ENCODE results near the gene GAN. TPM values are rescaled to one million over a fixed set of nuclear protein-coding genes. Genes with fewer than 3 reads are reported as not detected.

Gene GAN
- total RNA-seq, 1 donor from 2014 or later = 2.6 TPM

DNA sequence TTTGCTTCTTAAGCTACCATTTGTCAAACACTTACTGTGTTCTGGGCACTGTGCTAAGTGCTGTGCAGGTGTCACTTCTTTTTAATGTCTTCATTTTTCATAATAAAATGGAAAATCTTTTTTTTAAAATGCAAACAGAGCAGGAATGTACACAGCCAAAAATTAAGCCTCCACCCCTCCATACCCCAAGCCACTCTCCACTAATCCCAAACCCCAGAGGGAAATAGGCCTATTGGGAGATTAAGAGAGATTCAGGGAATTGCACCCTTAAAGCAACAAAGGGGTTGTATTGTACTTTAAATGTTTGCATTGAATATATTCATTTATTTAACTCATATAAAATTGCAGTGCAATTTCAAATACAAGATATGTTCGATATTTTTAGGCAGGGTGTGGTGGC lies 28.6 kb upstream of the GAN start:
- intact Hi-C loops (cut with DNase I) = no loop called here
- Histone ChIP-seq H3K36me3 (no peaks in the 10 kb centered on the region), H3K4me1 (no peaks in the 10 kb centered on the region), H3K9me3 (no peaks in the 10 kb centered on the region), H3K4me3 (no peak overlapping the region), H3K27ac (no peak overlapping the region), H3K27me3 (no peaks in the 10 kb centered on the region)
- no peak for DNase-seq (ENCODE audit: low spot score in 2 of 2)
- TF ChIP-seq, protein P1, sequence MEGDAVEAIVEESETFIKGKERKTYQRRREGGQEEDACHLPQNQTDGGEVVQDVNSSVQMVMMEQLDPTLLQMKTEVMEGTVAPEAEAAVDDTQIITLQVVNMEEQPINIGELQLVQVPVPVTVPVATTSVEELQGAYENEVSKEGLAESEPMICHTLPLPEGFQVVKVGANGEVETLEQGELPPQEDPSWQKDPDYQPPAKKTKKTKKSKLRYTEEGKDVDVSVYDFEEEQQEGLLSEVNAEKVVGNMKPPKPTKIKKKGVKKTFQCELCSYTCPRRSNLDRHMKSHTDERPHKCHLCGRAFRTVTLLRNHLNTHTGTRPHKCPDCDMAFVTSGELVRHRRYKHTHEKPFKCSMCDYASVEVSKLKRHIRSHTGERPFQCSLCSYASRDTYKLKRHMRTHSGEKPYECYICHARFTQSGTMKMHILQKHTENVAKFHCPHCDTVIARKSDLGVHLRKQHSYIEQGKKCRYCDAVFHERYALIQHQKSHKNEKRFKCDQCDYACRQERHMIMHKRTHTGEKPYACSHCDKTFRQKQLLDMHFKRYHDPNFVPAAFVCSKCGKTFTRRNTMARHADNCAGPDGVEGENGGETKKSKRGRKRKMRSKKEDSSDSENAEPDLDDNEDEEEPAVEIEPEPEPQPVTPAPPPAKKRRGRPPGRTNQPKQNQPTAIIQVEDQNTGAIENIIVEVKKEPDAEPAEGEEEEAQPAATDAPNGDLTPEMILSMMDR (IDR thresholded peaks at IDR 0.05) = no peak

DNA sequence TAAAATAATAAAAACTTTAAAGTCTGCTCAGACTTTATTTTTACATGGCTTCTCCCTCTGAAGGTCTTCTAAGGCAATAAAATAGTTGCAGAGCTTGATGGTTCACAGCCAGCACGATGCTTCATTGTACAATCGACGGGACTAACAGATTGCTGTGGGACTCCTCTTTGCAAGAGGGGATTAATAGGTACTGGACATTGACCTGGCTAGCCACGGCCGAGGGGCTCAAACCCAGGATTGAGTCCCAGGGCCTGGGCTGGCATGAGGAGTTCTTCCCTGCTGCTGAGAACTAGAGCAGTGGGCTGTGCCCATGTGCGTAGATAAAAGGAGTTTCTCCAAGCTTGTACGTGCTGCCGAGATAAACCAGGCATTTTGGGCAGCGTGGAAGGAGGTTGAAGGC lies 23.6 kb upstream of the GAN start:
- no peaks in the 10 kb centered on the region for H3K27me3 ChIP-seq
- H3K9me3 ChIP-seq = no peaks in the 10 kb centered on the region
- TF ChIP-seq, protein P1 (IDR thresholded peaks at IDR 0.05) = no peak
- H3K27ac ChIP-seq = no peak overlapping the region
- no peak overlapping the region for H3K4me3 ChIP-seq
- H3K4me1 ChIP-seq = no peaks in the 10 kb centered on the region
- peak in 1 of 2 donors; percentile 52 for DNase-seq (ENCODE audit: low spot score in 2 of 2)
- intact Hi-C loops (cut with DNase I) = no loop called here
- H3K36me3 ChIP-seq = no peaks in the 10 kb centered on the region

DNA sequence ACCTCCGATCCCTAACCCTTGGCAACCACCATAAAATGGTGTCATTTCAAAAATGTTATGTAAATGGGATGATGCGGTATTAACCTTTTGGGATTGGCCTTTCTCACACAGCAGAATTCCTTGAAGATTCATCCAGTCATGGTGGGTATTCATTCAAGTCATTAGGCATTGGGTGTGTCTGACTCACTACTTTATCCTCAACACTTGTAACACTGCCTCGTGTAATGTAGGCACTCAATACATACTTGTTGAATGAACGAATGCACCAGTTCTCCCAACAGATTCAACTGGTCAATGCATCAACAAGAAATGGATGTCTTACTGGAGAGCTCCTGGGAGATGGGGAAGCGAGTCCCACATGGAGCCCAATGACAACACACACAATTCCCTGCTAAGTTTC lies 21.8 kb upstream of the GAN start:
- no peaks in the 10 kb centered on the region for H3K4me1 ChIP-seq
- no peak overlapping the region for H3K4me3 ChIP-seq
- no peaks in the 10 kb centered on the region for H3K9me3 ChIP-seq
- DNase-seq (ENCODE audit: low spot score in 2 of 2) = peak in 1 of 2 donors; percentile 5
- intact Hi-C loops (cut with DNase I) = no loop called here
- TF ChIP-seq, protein P1 (IDR thresholded peaks at IDR 0.05) = no peak
- H3K36me3 ChIP-seq = no peaks in the 10 kb centered on the region
- no peak overlapping the region for H3K27ac ChIP-seq
- no peaks in the 10 kb centered on the region for H3K27me3 ChIP-seq

DNA sequence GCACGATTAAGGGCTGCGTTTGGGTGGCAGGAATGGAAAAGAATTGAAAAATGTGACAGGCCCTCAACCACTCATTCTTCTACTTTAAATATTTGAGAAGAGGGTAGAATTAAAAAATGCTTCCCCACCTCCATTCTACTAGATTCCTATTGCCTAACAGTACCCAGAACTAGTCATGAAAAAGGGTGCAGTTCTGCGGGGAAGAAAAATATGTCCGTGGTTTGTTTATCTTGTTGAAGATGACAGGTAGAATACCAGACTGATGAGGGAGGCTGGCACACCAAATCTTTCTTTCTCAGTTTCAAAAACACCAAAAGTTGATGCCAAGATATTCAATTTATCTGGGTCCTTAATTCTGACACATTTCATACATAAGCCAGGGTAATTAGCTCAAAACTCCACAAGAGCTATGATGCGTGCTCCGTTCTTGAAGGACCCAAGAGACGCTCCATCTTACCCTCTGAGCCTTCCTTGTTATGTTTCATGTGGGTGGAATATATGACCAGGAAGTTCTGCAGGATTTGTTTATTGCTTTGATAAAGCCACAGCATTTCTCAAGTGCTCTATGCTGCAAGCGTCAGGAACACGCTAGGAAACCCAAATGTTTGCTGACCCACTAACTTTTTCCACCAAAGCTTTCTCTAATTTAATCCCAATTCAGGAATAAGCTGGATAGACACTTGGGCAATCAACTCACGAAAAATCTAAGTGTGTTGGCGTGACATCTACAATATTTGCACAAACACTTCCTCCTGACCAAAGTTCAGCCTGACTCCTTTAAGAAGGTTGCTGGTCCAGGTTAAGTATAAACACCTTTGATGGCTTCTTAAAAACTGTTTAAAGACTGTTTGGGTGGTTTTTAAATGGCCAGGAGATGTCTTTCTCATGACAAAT lies 20.6 kb upstream of the GAN start:
- Histone ChIP-seq H3K9me3 (no peaks in the 10 kb centered on the region), H3K27me3 (no peaks in the 10 kb centered on the region), H3K4me1 (no peaks in the 10 kb centered on the region), H3K36me3 (no peaks in the 10 kb centered on the region), H3K27ac (no peak overlapping the region), H3K4me3 (no peak overlapping the region)
- no peak for DNase-seq (ENCODE audit: low spot score in 2 of 2)
- TF ChIP-seq, protein P1 (IDR thresholded peaks at IDR 0.05) = no peak
- intact Hi-C loops (cut with DNase I) = no loop called here

- intact Hi-C loops (cut with DNase I) = no loop called here
- H3K9me3 ChIP-seq = peaks cover 0 to 3% of the 10 kb centered on the region in 2 donors
- no peak for DNase-seq (ENCODE audit: low spot score in 2 of 2)
- H3K4me1 ChIP-seq = no peaks in the 10 kb centered on the region
- no peaks in the 10 kb centered on the region for H3K27me3 ChIP-seq
- TF ChIP-seq, protein P1 (IDR thresholded peaks at IDR 0.05) = no peak
- no peak overlapping the region for H3K27ac ChIP-seq
- no peak overlapping the region for H3K4me3 ChIP-seq
- no peaks in the 10 kb centered on the region for H3K36me3 ChIP-seq
Observed at GRCh38 chr16:81296631-81297030, 18.1 kb upstream of the GAN start.
